GM13976 (cell line): ENCODE data around the gene MICA.
"Not testable (repeated sequence)": the region's sequence is repeated elsewhere in the genome, so short reads cannot be mapped to it uniquely, and the experiment has no call there.

Source experiments
- DNase-seq: peaks from one replicate; pipeline ENCODE4 v3.0.0; 2012; ENCODE audit warnings: low spot score
- CTCF ChIP-seq: IDR thresholded peaks from 2 replicates; pipeline ENCODE4 v1.5.1; 2012; ENCODE audit warnings: borderline replicate concordance, mild to moderate bottlenecking; ENCODE audit not compliant: insufficient read depth; ENCODE audit errors: extremely low read depth, missing control alignments, control extremely low read depth
- in situ Hi-C: fragments of 300-500 bp; cut with MboI; formaldehyde crosslinking; loops from one replicate; pipeline ENCODE4 v1.12.0; 2022; ENCODE audit warnings: low sequenced_read_pairs, mixed read lengths, inconsistent platforms; ENCODE audit not compliant: unreplicated experiment

Gene MICA

GRCh38 chr6:31422587-31422986 lies 19.2 kb downstream of the MICA start:
- in situ Hi-C loops = no loop called here
- no peak for DNase-seq
- TF ChIP-seq CTCF = no peak

- no peak for TF ChIP-seq CTCF
- in situ Hi-C loops = no loop called here
- DNase-seq = no peak
Observed at GRCh38 chr6:31423550-31423949, 20.2 kb downstream of the MICA start.

- in situ Hi-C loops = no loop called here
- DNase-seq = no peak
- no peak for TF ChIP-seq CTCF
Observed at GRCh38 chr6:31426395-31427354, 23.3 kb downstream of the MICA start.

GRCh38 chr6:31430449-31430848 lies 27.1 kb downstream of the MICA start:
- TF ChIP-seq CTCF = no peak
- DNase-seq = no peak
- in situ Hi-C loops = no loop called here

GRCh38 chr6:31435051-31435450 lies 31.7 kb downstream of the MICA start:
- in situ Hi-C loops, DNase-seq: not testable (repeated sequence)

- TF ChIP-seq CTCF = no peak
- no peak for DNase-seq
- in situ Hi-C loops = no loop called here
Observed at GRCh38 chr6:31438222-31438621, 34.8 kb downstream of the MICA start.

GRCh38 chr6:31438677-31439076 lies 35.3 kb downstream of the MICA start:
- no peak for DNase-seq
- in situ Hi-C loops = no loop called here
- no peak for TF ChIP-seq CTCF
